Measurements from ENCODE around the gene LIMK2.

DNA sequence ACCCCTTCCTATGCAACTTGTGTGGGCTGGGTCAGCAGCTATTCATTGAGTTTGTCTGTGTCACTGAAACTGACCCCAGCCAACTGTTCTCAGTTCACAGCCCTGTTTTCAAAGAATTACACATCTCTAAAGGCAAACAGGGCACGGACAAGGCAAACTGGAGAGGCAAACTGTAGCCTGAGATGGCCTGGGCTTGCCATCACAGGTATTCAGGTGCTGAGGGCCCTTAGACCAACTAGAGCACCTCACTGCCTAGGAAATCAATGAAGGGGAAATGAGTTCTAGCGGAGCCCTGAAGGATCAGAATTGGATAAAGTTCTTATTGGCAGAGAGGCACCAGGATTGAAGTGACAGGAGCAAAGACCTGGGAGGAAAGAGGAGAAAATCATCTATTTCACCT lies 56.2 kb downstream of the LIMK2 start:
- TF ChIP-seq CTCF (IDR thresholded peaks at IDR 0.05) (no peak), POLR2A (IDR thresholded peaks at IDR 0.05) (no peak), POLR2AphosphoS5 (IDR thresholded peaks at IDR 0.05) (no peak), EP300 (IDR thresholded peaks at IDR 0.05) (no peak)

Measured in suprapubic skin (tissue), 4 donors.